ENCODE measurements around the gene SLC6A1.

GRCh38 chr3:11086856-11087255 lies 94.3 kb downstream of the SLC6A1 start:
- TF ChIP-seq ZNF274 (IDR thresholded peaks at IDR 0.05; ENCODE audit: low read depth, low read length) (no peak), YY1 (IDR thresholded peaks at IDR 0.05; ENCODE audit: insufficient read depth, insufficient read length) (no peak)
